Activated CD4-positive, alpha-beta T cell treated with anti-CD3 and anti-CD28 coated beads, Interleukin-2, amount 10 ng/mL, durations not matched to agents 7 days and 5 days (primary cell): ENCODE measurements around the gene WDR20. TPM values are rescaled to one million over a fixed set of nuclear protein-coding genes. Genes with fewer than 3 reads are reported as not detected.
"Not testable (repeated sequence)": the region's sequence is repeated elsewhere in the genome, so short reads cannot be mapped to it uniquely, and the experiment has no call there.

Source experiments
- CTCF ChIA-PET: fragments of 350-600 bp; sonication (Branson Sonifier 250); formaldehyde crosslinking; loops from one replicate; lab custom pipeline; 2021; ENCODE audit warnings: antibody characterized with exemption; lab: Charles Lee
- POLR2A ChIA-PET: fragments of 350-600 bp; sonication (Branson Sonifier 250); formaldehyde crosslinking; loops from one replicate; lab custom pipeline; 2021; ENCODE audit warnings: antibody characterized with exemption; lab: Charles Lee
- DNase-seq: peaks from one replicate; pipeline ENCODE4 v3.0.0-alpha.2; 2020
- H3K27ac Mint-ChIP-seq: one replicate; pipeline ENCODE4 v1.8.0; 2021; ENCODE audit warnings: mild to moderate bottlenecking, moderate library complexity, mixed read lengths
- H3K27me3 Mint-ChIP-seq: one replicate; pipeline ENCODE4 v1.8.0; 2021; ENCODE audit warnings: mixed read lengths
- H3K36me3 Mint-ChIP-seq: one replicate; pipeline ENCODE4 v1.8.0; 2021; ENCODE audit warnings: low read depth, mixed read lengths
- H3K4me1 Mint-ChIP-seq: one replicate; pipeline ENCODE4 v1.8.0; 2021; ENCODE audit warnings: mixed read lengths
- H3K4me3 Mint-ChIP-seq: one replicate; pipeline ENCODE4 v1.8.0; 2021; ENCODE audit warnings: mild to moderate bottlenecking, moderate library complexity, mixed read lengths
- H3K9me3 Mint-ChIP-seq: one replicate; pipeline ENCODE4 v1.8.0; 2021; ENCODE audit warnings: mixed read lengths
- total RNA-seq, 2 experiments: library from RNA; stranded (reverse); gene quantifications; one replicate each; pipeline ENCODE4 v1.2.3, GENCODE V29; 2021

WDR20 gene
- total RNA-seq, 2 experiments from 2014 or later: 24.7 to 35.7 TPM

GRCh38 chr14:102158797-102159196 is 19.1 kb downstream of the WDR20 start:
- H3K9me3 Mint-ChIP-seq: no peaks in the 10 kb centered on the region
- H3K4me1 Mint-ChIP-seq: peaks cover 11% of the 10 kb centered on the region
- no peak for DNase-seq
- H3K4me3 Mint-ChIP-seq: no peak overlapping the region
- ChIA-PET POLR2A (no interaction called here), CTCF (interaction anchor here (1.0 kb wide), 1 partner anchor 14 kb away, joined by 3 read pairs; no protein-coding TSS in a partner anchor)
- H3K27me3 Mint-ChIP-seq: no peaks in the 10 kb centered on the region
- H3K36me3 Mint-ChIP-seq: peaks cover 4% of the 10 kb centered on the region
- H3K27ac Mint-ChIP-seq: no peak overlapping the region

GRCh38 chr14:102159841-102160240 is 20.1 kb downstream of the WDR20 start:
- Mint-ChIP-seq H3K4me3 (no peak overlapping the region), H3K4me1 (peaks cover 20% of the 10 kb centered on the region), H3K9me3 (no peaks in the 10 kb centered on the region), H3K36me3 (peaks cover 11% of the 10 kb centered on the region), H3K27ac (no peak overlapping the region), H3K27me3 (no peaks in the 10 kb centered on the region)
- POLR2A ChIA-PET: no interaction called here
- no peak for DNase-seq
- CTCF ChIA-PET: interaction anchor here (0.7 kb wide), 1 partner anchor 1514 kb away, joined by 3 read pairs; no protein-coding TSS in a partner anchor

GRCh38 chr14:102162487-102162886 is 22.8 kb downstream of the WDR20 start:
- Mint-ChIP-seq H3K36me3 (peaks cover 14% of the 10 kb centered on the region), H3K4me1 (peaks cover 21% of the 10 kb centered on the region), H3K27ac (no peak overlapping the region), H3K4me3 (no peak overlapping the region), H3K9me3 (no peaks in the 10 kb centered on the region), H3K27me3 (no peaks in the 10 kb centered on the region)
- CTCF ChIA-PET: interaction anchor here (1.5 kb wide), 1 partner anchor 19 kb away, joined by 4 read pairs; no protein-coding TSS in a partner anchor
- POLR2A ChIA-PET: no interaction called here
- no peak for DNase-seq

GRCh38 chr14:102164241-102164641 is 24.5 kb downstream of the WDR20 start:
- CTCF ChIA-PET: interaction anchor here (0.6 to 0.8 kb wide), 2 partner anchors 12 to 67 kb away, joined by 3 read pairs; no protein-coding TSS in a partner anchor
- peaks cover 20% of the 10 kb centered on the region for H3K36me3 Mint-ChIP-seq
- H3K4me1 Mint-ChIP-seq: peaks cover 24% of the 10 kb centered on the region
- H3K4me3 Mint-ChIP-seq: no peak overlapping the region
- no peaks in the 10 kb centered on the region for H3K9me3 Mint-ChIP-seq
- POLR2A ChIA-PET: no interaction called here
- no peak for DNase-seq
- H3K27me3 Mint-ChIP-seq: no peaks in the 10 kb centered on the region
- no peak overlapping the region for H3K27ac Mint-ChIP-seq

- Mint-ChIP-seq H3K36me3 (peaks cover 20% of the 10 kb centered on the region), H3K27me3 (no peaks in the 10 kb centered on the region), H3K4me3 (no peak overlapping the region), H3K4me1 (peaks cover 24% of the 10 kb centered on the region), H3K27ac (peak overlapping the region; percentile 68), H3K9me3 (no peaks in the 10 kb centered on the region)
- POLR2A ChIA-PET: no interaction called here
- no peak for DNase-seq
- CTCF ChIA-PET: interaction anchor here (0.5 to 0.7 kb wide), 2 partner anchors 8 to 116 kb away, joined by 3 read pairs; no protein-coding TSS in a partner anchor
Observed at GRCh38 chr14:102164965-102165364, 25.3 kb downstream of the WDR20 start.

GRCh38 chr14:102170061-102170460 is 30.4 kb downstream of the WDR20 start:
- H3K4me3 Mint-ChIP-seq: no peak overlapping the region
- no peaks in the 10 kb centered on the region for H3K9me3 Mint-ChIP-seq
- no peak for DNase-seq
- no peak overlapping the region for H3K27ac Mint-ChIP-seq
- peaks cover 7% of the 10 kb centered on the region for H3K4me1 Mint-ChIP-seq
- ChIA-PET CTCF (no interaction called here), POLR2A (no interaction called here)
- peaks cover 16% of the 10 kb centered on the region for H3K36me3 Mint-ChIP-seq
- no peaks in the 10 kb centered on the region for H3K27me3 Mint-ChIP-seq

- CTCF ChIA-PET: no interaction called here
- POLR2A ChIA-PET: no interaction called here
- Mint-ChIP-seq H3K9me3 (no peaks in the 10 kb centered on the region), H3K4me1 (peaks cover 11% of the 10 kb centered on the region), H3K27ac (no peak overlapping the region), H3K4me3 (no peak overlapping the region), H3K27me3 (no peaks in the 10 kb centered on the region), H3K36me3 (peaks cover 21% of the 10 kb centered on the region)
- DNase-seq: no peak
Observed at GRCh38 chr14:102171173-102172020, 31.7 kb downstream of the WDR20 start.

- H3K36me3 Mint-ChIP-seq: peaks cover 22% of the 10 kb centered on the region
- POLR2A ChIA-PET, H3K27ac Mint-ChIP-seq, H3K27me3 Mint-ChIP-seq, CTCF ChIA-PET, H3K4me3 Mint-ChIP-seq, H3K9me3 Mint-ChIP-seq, DNase-seq: not testable (repeated sequence)
- H3K4me1 Mint-ChIP-seq: peaks cover 12% of the 10 kb centered on the region
Observed at GRCh38 chr14:102172021-102172272, 32.2 kb downstream of the WDR20 start.

- Mint-ChIP-seq H3K4me1 (peaks cover 11% of the 10 kb centered on the region), H3K36me3 (peaks cover 18% of the 10 kb centered on the region)
- POLR2A ChIA-PET, H3K27ac Mint-ChIP-seq, H3K27me3 Mint-ChIP-seq, H3K9me3 Mint-ChIP-seq, DNase-seq, H3K4me3 Mint-ChIP-seq: not testable (repeated sequence)
- CTCF ChIA-PET: interaction anchor here (1.1 kb wide), 1 partner anchor 8 kb away, joined by 3 read pairs; no protein-coding TSS in a partner anchor
Observed at GRCh38 chr14:102172721-102173120, 33.0 kb downstream of the WDR20 start.

- no peak for DNase-seq
- H3K4me1 Mint-ChIP-seq: peaks cover 15% of the 10 kb centered on the region
- H3K27ac Mint-ChIP-seq: no peak overlapping the region
- H3K4me3 Mint-ChIP-seq: no peak overlapping the region
- ChIA-PET CTCF (interaction anchor here (1.0 kb wide), 1 partner anchor 9 kb away, joined by 3 read pairs; no protein-coding TSS in a partner anchor), POLR2A (no interaction called here)
- H3K9me3 Mint-ChIP-seq: no peaks in the 10 kb centered on the region
- peaks cover 14% of the 10 kb centered on the region for H3K36me3 Mint-ChIP-seq
- no peaks in the 10 kb centered on the region for H3K27me3 Mint-ChIP-seq
Observed at GRCh38 chr14:102177161-102177560, 37.5 kb downstream of the WDR20 start.

- no peak for DNase-seq
- CTCF ChIA-PET: no interaction called here
- peaks cover 14% of the 10 kb centered on the region for H3K36me3 Mint-ChIP-seq
- H3K9me3 Mint-ChIP-seq: no peaks in the 10 kb centered on the region
- H3K4me1 Mint-ChIP-seq: peaks cover 26% of the 10 kb centered on the region
- no peak overlapping the region for H3K27ac Mint-ChIP-seq
- no peaks in the 10 kb centered on the region for H3K27me3 Mint-ChIP-seq
- POLR2A ChIA-PET: no interaction called here
- no peak overlapping the region for H3K4me3 Mint-ChIP-seq
Observed at GRCh38 chr14:102178806-102179205, 39.1 kb downstream of the WDR20 start.

- peaks cover 27% of the 10 kb centered on the region for H3K4me1 Mint-ChIP-seq
- no peak overlapping the region for H3K27ac Mint-ChIP-seq
- POLR2A ChIA-PET: no interaction called here
- no peaks in the 10 kb centered on the region for H3K27me3 Mint-ChIP-seq
- DNase-seq: no peak
- H3K9me3 Mint-ChIP-seq: no peaks in the 10 kb centered on the region
- H3K36me3 Mint-ChIP-seq: peaks cover 3% of the 10 kb centered on the region
- no peak overlapping the region for H3K4me3 Mint-ChIP-seq
- CTCF ChIA-PET: interaction anchor here (0.6 to 1.4 kb wide), 2 partner anchors 13 to 474 kb away, joined by 3 read pairs; no protein-coding TSS in a partner anchor
Observed at GRCh38 chr14:102180248-102180998, 40.7 kb downstream of the WDR20 start.

GRCh38 chr14:102181187-102181586 is 41.5 kb downstream of the WDR20 start:
- DNase-seq: no peak
- Mint-ChIP-seq H3K27me3 (no peaks in the 10 kb centered on the region), H3K4me1 (peaks cover 25% of the 10 kb centered on the region), H3K4me3 (no peak overlapping the region), H3K9me3 (no peaks in the 10 kb centered on the region), H3K27ac (no peak overlapping the region), H3K36me3 (peaks cover 2% of the 10 kb centered on the region)
- ChIA-PET POLR2A (no interaction called here), CTCF (interaction anchor here (0.6 to 1.4 kb wide), 5 partner anchors 14 to 474 kb away, joined by 3 to 4 read pairs (median 3); no protein-coding TSS in a partner anchor)
